Measurements from ENCODE around the gene DDX3X.
"Not testable (repeated sequence)": the region's sequence is repeated elsewhere in the genome, so short reads cannot be mapped to it uniquely, and the experiment has no call there.

The DDX3X gene

GRCh38 chrX:41377624-41378023, 43.7 kb downstream of the DDX3X start:
- DNase-seq: no peak

GRCh38 chrX:41381685-41382084, 47.7 kb downstream of the DDX3X start:
- no peak for DNase-seq

- DNase-seq: peak; percentile 28
Measured at GRCh38 chrX:41382714-41383645, 49.0 kb downstream of the DDX3X start.

GRCh38 chrX:41384051-41384705, 50.2 kb downstream of the DDX3X start:
- no peak for DNase-seq

GRCh38 chrX:41386222-41386990, 52.4 kb downstream of the DDX3X start:
- no peak for DNase-seq

- no peak for DNase-seq
Measured at GRCh38 chrX:41388543-41388942, 54.6 kb downstream of the DDX3X start.

- no peak for DNase-seq
Measured at GRCh38 chrX:41389311-41389888, 55.4 kb downstream of the DDX3X start.

- not testable (repeated sequence) for DNase-seq
Measured at GRCh38 chrX:41390576-41390975, 56.6 kb downstream of the DDX3X start.

GRCh38 chrX:41391606-41392005, 57.6 kb downstream of the DDX3X start:
- DNase-seq: no peak

GRCh38 chrX:41394293-41394692, 60.3 kb downstream of the DDX3X start:
- no peak for DNase-seq

- no peak for DNase-seq
Measured at GRCh38 chrX:41397219-41397618, 63.3 kb downstream of the DDX3X start.

GRCh38 chrX:41397768-41398167, 63.8 kb downstream of the DDX3X start:
- DNase-seq: no peak

- not testable (repeated sequence) for DNase-seq
Measured at GRCh38 chrX:41402556-41402955, 68.6 kb downstream of the DDX3X start.

- no peak for DNase-seq
Measured at GRCh38 chrX:41405551-41405950, 71.6 kb downstream of the DDX3X start.

- DNase-seq: no peak
Measured at GRCh38 chrX:41406201-41406600, 72.2 kb downstream of the DDX3X start.

GRCh38 chrX:41407816-41408215, 73.9 kb downstream of the DDX3X start:
- DNase-seq: no peak

- DNase-seq: no peak
Measured at GRCh38 chrX:41408576-41408975, 74.6 kb downstream of the DDX3X start.

GRCh38 chrX:41409006-41409405, 75.0 kb downstream of the DDX3X start:
- DNase-seq: no peak

GRCh38 chrX:41411222-41411621, 77.3 kb downstream of the DDX3X start:
- not testable (repeated sequence) for DNase-seq

GRCh38 chrX:41412261-41413081, 78.5 kb downstream of the DDX3X start:
- no peak for DNase-seq
